Measurements from ENCODE around the gene DEPDC5.

GRCh38 chr22:31892080-31892433 is 138.2 kb downstream of the DEPDC5 start:
- TF ChIP-seq CTCF (IDR thresholded peaks at IDR 0.05) (no peak), POLR2A (IDR thresholded peaks at IDR 0.05) (no peak)
